HG03565 (cell line): ENCODE data around the gene CYP2W1.
A peak's percentile ranks its signal among the peaks of the same experiment; 100 is the strongest.
"Not testable (repeated sequence)": the region's sequence is repeated elsewhere in the genome, so short reads cannot be mapped to it uniquely, and the experiment has no call there.

ENCODE experiments used
- ATAC-seq: cut with Tn5 transposase; IDR thresholded peaks from one replicate; pipeline ENCODE4 v1.9.1; 2021; ENCODE audit warnings: mild to moderate bottlenecking, moderate library complexity; ENCODE audit not compliant: unreplicated experiment

Gene CYP2W1, protein sequence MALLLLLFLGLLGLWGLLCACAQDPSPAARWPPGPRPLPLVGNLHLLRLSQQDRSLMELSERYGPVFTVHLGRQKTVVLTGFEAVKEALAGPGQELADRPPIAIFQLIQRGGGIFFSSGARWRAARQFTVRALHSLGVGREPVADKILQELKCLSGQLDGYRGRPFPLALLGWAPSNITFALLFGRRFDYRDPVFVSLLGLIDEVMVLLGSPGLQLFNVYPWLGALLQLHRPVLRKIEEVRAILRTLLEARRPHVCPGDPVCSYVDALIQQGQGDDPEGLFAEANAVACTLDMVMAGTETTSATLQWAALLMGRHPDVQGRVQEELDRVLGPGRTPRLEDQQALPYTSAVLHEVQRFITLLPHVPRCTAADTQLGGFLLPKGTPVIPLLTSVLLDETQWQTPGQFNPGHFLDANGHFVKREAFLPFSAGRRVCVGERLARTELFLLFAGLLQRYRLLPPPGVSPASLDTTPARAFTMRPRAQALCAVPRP

GRCh38 chr7:983004-983615, at the start of gene CYP2W1:
CYP2W1 (plus strand) TSS chr7:983181; CDS start chr7:983212, 31 bp downstream.
- ATAC-seq = no peak

- ATAC-seq = no peak
Measured at GRCh38 chr7:934469-935163, 48.4 kb upstream of the CYP2W1 start.

DNA sequence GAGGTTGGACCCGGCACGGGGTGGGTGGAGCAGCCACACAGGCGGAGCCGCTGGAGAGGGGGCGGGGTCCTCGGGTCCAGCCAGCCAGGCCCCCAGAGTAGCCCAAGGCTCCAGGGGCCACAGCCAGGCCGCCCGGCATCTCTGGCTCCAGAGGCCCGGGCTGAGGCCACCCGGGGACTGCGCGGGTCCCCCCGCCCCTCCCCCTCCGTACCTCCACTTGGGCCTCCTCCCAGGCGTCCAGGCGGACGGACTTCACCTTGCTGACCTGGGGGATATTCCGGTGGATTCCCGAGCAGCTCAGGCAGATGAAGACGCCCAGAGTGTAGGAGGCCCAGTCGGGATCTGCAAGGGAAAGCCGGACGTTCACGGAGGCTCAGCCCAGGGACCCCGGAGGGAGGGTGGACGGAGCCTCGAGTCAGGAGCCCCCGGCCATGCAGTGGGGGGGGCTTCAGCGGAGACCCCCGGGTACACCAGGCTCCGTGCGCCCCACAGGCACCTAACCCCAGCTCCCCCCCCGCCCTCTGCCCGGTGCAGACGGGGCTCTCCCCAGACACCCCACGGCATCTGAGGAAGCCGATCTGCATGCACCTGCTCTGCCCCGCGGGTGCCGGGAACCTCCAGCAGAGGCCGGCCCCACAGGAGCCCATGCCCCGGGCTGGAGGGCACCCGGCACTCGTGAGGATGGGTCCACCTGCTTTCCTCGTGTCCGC, 47.7 kb upstream of the CYP2W1 start:
- no peak for ATAC-seq

- no peak for ATAC-seq
Measured at GRCh38 chr7:935874-936385, 47.1 kb upstream of the CYP2W1 start.

- peak; percentile 78 for ATAC-seq
Measured at GRCh38 chr7:936386-937054, 46.5 kb upstream of the CYP2W1 start.

DNA sequence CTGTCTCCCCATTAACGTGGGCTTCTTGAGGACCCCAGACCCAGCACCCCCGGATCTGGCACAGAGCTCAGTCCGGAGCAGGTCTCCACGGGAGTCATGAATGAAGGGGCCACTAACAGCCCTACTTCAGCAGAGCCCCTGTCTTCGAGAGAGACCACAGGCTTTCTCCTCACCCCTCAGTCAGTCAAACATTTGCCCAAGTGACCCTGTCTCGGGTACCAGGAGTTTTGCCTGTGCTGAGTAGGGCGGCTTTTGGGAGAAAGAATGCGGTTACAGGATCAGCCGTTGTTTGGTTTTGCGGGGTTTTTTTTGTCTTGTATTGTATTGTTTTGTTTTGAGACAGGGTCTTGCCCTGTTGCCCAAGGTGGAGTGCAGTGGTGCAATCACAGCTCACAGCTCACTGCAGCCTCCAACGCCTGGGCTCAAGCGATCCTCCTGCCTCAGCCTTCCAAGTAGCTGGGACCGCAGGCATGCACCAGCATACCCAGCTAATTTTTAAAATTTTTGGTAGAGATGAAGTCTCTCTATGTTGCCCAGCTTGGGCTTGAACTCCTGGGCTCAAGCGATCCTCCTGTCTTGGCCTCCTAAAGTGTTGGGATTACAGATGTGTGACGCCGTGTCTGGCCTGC, 45.0 kb upstream of the CYP2W1 start:
- ATAC-seq = no peak

- ATAC-seq = no peak
Measured at GRCh38 chr7:938546-939185, 44.3 kb upstream of the CYP2W1 start.

- ATAC-seq = no peak
Measured at GRCh38 chr7:939843-940242, 43.1 kb upstream of the CYP2W1 start.

DNA sequence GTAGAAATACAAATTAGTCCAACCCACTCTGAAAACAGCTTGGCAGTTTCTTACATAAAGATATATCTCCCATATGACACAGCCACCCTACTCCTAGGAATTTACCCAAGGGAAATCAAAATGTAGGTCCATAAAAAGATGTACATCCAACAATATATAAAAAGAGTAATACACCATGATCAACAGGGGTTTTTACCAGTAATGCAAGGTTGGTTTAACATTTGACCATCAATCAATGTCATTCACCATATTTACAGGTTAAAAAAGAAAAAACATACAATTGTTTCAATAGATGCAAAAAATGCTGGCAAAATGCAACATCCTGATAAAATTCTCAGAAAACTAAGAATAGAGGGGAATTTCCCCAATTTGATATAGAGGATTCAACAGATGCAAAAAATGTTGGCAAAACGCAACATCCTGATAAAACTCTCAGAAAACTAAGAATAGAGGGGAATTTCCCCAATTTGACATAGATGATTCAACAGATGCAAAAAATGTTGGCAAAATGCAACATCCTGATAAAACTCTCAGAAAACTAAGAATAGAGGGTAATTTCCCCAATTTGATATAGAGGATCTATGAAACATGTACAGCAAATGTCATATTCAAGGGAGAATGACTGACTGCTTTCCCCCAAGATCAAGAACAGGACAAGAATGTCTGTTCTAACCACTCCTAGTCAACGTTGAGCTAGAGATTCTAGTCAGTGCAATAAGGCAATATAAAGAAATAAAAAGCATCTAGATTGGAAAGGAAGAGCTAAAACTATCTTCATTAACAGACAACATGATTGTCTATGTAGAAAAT, 42.2 kb upstream of the CYP2W1 start:
- no peak for ATAC-seq

- not testable (repeated sequence) for ATAC-seq
Measured at GRCh38 chr7:943793-944192, 39.2 kb upstream of the CYP2W1 start.

DNA sequence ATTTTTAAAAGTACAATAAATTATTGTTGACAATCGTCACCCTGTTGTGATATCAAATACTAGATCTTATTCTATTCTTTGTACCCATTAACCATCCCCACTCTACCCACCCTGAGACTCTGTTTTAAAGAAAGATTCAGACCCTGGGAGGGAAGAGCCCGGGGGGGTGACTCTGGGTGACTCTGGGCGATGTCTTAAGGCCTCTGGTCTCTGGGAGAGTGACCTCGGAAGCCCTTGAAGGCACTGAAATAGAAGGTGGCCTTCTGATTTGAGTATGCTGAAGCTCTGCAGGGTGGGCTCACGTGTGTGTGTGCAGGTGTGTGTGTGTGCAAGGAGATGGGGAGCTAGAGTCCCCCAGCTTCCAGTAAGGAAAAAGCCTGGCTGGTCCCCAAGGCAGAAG, 38.2 kb upstream of the CYP2W1 start:
- no peak for ATAC-seq

DNA sequence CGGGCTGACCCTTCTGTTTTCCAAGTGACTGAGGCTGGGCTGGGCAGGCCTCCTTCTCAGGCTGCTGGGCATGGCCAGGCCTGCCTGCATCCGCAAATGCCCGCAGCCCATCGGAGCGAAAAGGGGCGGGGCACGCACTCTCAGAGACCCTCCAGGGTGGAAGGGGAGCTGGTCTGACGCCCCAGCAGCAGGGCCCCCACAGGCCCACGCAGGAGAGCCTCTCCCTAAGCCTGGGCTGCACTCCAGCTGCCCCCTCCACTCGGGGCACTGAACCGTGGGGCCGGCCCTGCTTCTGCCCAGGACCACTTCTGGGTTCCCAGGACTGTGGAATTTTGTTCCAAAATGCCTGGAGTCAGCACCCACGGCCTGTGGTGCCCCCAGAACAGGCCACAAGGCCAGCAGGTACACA, 37.8 kb upstream of the CYP2W1 start:
- no peak for ATAC-seq

DNA sequence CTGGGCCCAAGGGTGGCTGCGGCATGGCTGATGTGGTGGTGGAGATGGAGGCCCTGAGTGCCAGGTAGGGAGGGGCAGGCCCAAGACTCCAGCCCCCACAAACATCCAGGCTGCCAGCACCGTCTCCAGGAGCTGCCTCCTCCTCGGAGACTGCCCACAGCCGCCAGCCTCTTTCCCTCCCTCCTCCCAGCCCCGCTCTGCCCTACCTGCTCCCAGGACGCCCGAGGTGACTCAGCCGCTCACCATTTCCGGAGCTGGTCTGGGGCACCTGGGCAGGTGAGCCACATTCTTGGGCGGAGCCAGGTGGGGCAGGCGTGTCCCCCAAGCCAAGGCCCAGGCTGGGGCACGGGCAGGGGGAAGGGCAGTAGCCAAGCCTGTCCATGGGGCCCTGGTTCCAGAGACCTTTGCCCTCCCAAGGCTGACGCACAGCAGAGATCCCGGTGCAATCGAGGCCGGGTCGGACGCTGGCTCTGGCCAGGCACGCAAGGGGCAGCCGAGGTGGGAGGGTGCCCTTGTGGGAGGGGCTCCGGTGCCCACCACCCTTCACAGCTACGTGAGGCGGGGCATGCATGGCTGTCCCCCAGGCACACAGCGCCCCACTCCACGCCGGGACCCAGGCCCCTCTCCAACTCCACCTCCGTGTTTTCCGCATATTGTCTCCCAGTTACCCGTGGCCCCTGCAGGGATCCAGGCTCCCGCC, 37.3 kb upstream of the CYP2W1 start:
- no peak for ATAC-seq

DNA sequence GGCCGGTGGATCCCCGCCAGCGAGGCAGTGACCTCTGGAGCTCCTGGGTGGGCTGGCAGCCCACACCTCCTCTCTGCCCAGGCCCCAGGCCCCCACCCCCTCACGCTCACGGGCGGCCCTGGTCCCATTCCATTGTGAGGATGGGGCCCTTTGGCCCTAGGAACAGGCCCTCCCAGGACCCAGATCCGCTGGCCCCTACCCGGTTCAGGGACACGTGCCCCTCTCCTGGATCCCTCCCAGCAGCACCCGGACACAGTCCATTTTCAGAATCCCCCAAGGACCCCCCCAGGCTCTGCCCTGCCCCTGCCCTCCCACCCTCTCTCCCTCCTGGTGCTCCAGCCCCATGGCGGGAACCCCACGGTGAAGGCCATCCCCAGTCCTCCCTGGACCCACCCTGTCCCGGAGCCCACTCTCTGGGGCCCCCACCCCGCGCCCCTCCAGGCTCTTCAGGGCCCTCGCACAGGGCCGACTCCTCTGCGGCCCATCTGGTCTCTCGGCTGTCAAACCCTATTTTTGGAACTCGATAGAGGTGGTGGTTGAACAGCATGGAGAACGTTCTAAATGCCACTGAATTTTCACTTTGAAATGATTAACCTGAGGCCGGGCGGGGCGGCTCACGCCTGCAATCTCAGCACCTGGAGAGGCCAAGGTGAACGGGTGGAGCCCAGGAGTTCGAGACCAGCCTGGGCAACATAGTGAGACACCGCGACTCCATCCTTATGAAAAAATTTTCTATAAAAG, 36.6 kb upstream of the CYP2W1 start:
- no peak for ATAC-seq

GRCh38 chr7:947391-948210, 35.4 kb upstream of the CYP2W1 start:
- ATAC-seq = no peak
